NCI-H2107 (cell line): ENCODE results near the gene ETNPPL.
"Not testable (repeated sequence)": the region's sequence is repeated elsewhere in the genome, so short reads cannot be mapped to it uniquely, and the experiment has no call there.

Experiments
- DNase-seq: peaks from one replicate; lab custom pipeline; 2025; lab: John Stamatoyannopoulos, UW

Gene ETNPPL

GRCh38 chr4:108754327-108754726, 8.5 kb downstream of the ETNPPL start:
- DNase-seq = no peak

- no peak for DNase-seq
Measured at GRCh38 chr4:108751321-108751720, 11.5 kb downstream of the ETNPPL start.

- DNase-seq = no peak
Measured at GRCh38 chr4:108749119-108749518, 13.7 kb downstream of the ETNPPL start.

GRCh38 chr4:108746511-108746910, 16.3 kb downstream of the ETNPPL start:
- DNase-seq = no peak

GRCh38 chr4:108744307-108744706, 18.5 kb downstream of the ETNPPL start:
- no peak for DNase-seq

GRCh38 chr4:108742451-108743420, 20.1 kb downstream of the ETNPPL start:
- DNase-seq = no peak

- DNase-seq = no peak
Measured at GRCh38 chr4:108738003-108738706, 24.7 kb downstream of the ETNPPL start.

GRCh38 chr4:108731006-108731405, 31.8 kb downstream of the ETNPPL start:
- no peak for DNase-seq

- no peak for DNase-seq
Measured at GRCh38 chr4:108730579-108730978, 32.3 kb downstream of the ETNPPL start.

- DNase-seq = no peak
Measured at GRCh38 chr4:108729731-108730130, 33.1 kb downstream of the ETNPPL start.

- no peak for DNase-seq
Measured at GRCh38 chr4:108725457-108725856, 37.4 kb downstream of the ETNPPL start.

GRCh38 chr4:108717386-108717785, 45.5 kb downstream of the ETNPPL start:
- DNase-seq = no peak

- no peak for DNase-seq
Measured at GRCh38 chr4:108716340-108716739, 46.5 kb downstream of the ETNPPL start.

GRCh38 chr4:108714880-108715279, 48.0 kb downstream of the ETNPPL start:
- no peak for DNase-seq

- not testable (repeated sequence) for DNase-seq
Measured at GRCh38 chr4:108710578-108710977, 52.3 kb downstream of the ETNPPL start.

GRCh38 chr4:108709722-108710121, 53.1 kb downstream of the ETNPPL start:
- DNase-seq = no peak

GRCh38 chr4:108709234-108709633, 53.6 kb downstream of the ETNPPL start:
- DNase-seq = no peak

- DNase-seq = no peak
Measured at GRCh38 chr4:108706289-108706688, 56.6 kb downstream of the ETNPPL start.

- DNase-seq = no peak
Measured at GRCh38 chr4:108703966-108704365, 58.9 kb downstream of the ETNPPL start.

- DNase-seq = no peak
Measured at GRCh38 chr4:108703370-108703769, 59.5 kb downstream of the ETNPPL start.

- no peak for DNase-seq
Measured at GRCh38 chr4:108702960-108703359, 59.9 kb downstream of the ETNPPL start.

- DNase-seq = no peak
Measured at GRCh38 chr4:108700081-108700757, 62.6 kb downstream of the ETNPPL start.

- DNase-seq = no peak
Measured at GRCh38 chr4:108696160-108696559, 66.7 kb downstream of the ETNPPL start.
